PC-9 (cell line): ENCODE data around the gene UST. TPM values are rescaled to one million over a fixed set of nuclear protein-coding genes. Genes with fewer than 3 reads are reported as not detected.

ENCODE experiments used
- BruUV-seq: library from RNA; stranded (reverse); fragments of 400-500 nt; replicated peaks from 2 replicates; lab custom pipeline; 2021; lab: Mats Ljungman, UMichigan
- CTCF ChIA-PET: fragments of 300-600 bp; sonication (Branson Sonifier 250); formaldehyde crosslinking; loops from one replicate; lab custom pipeline; 2022; ENCODE audit warnings: antibody characterized with exemption; lab: Charles Lee
- POLR2A ChIA-PET: fragments of 300-600 bp; sonication (Branson Sonifier 250); formaldehyde crosslinking; loops from one replicate; lab custom pipeline; 2022; ENCODE audit warnings: antibody characterized with exemption; ENCODE audit not compliant: unreplicated experiment; lab: Charles Lee
- DNase-seq, 2 experiments: peaks; one replicate each; pipeline versions ENCODE4 v3.0.0 to v3.0.0-alpha.2; 2015 to 2022; ENCODE audit warnings: mixed read lengths in 1 of 2
- H2AFZ ChIP-seq: fragments of 200-600 bp; sonication (generic); 2 replicates; pipeline ENCODE4 v1.8.1; 2017; ENCODE audit warnings: antibody characterized with exemption
- H3F3A ChIP-seq: fragments of 200-600 bp; sonication (generic); 2 replicates; pipeline ENCODE4 v1.8.1; 2017; ENCODE audit warnings: antibody characterized with exemption, mild to moderate bottlenecking, low read depth; ENCODE audit not compliant: insufficient read depth
- H3K27ac ChIP-seq: fragments of 200-600 bp; sonication (generic); 2 replicates; pipeline ENCODE4 v1.6.1; 2016; ENCODE audit warnings: mixed run types
- H3K27me3 ChIP-seq: fragments of 200-600 bp; sonication (generic); 2 replicates; pipeline ENCODE4 v1.6.1; 2016; ENCODE audit warnings: low read depth, mixed run types; ENCODE audit not compliant: insufficient read depth
- H3K36me3 ChIP-seq: fragments of 200-600 bp; sonication (generic); 2 replicates; pipeline ENCODE4 v1.6.1; 2016; ENCODE audit warnings: low read depth, mixed run types
- H3K4me1 ChIP-seq: fragments of 200-600 bp; sonication (generic); replicated peaks from 2 replicates; pipeline ENCODE4 v1.6.1; 2016; ENCODE audit warnings: mixed run types; ENCODE audit not compliant: insufficient read depth
- H3K4me2 ChIP-seq: fragments of 200-600 bp; sonication (generic); 2 replicates; pipeline ENCODE4 v1.6.1; 2017; ENCODE audit warnings: mixed run types
- H3K4me3 ChIP-seq: fragments of 200-600 bp; sonication (generic); 2 replicates; pipeline ENCODE4 v1.6.1; 2016; ENCODE audit warnings: mixed run types
- H3K79me2 ChIP-seq: fragments of 200-600 bp; sonication (generic); 2 replicates; pipeline ENCODE4 v1.6.1; 2017; ENCODE audit warnings: low read depth, mixed run types
- H3K9me2 ChIP-seq: fragments of 200-600 bp; sonication (generic); 2 replicates; pipeline ENCODE4 v1.8.1; 2017; ENCODE audit warnings: mild to moderate bottlenecking; ENCODE audit not compliant: insufficient read depth
- H3K9me3 ChIP-seq: fragments of 200-600 bp; sonication (generic); 2 replicates; pipeline ENCODE4 v1.8.1; 2016; ENCODE audit warnings: low read depth; ENCODE audit not compliant: insufficient read depth
- H4K20me1 ChIP-seq: fragments of 200-600 bp; sonication (generic); 2 replicates; pipeline ENCODE4 v1.8.1; 2017; ENCODE audit not compliant: insufficient read depth
- EZH2 ChIP-seq: fragments of 200-600 bp; sonication (generic); IDR thresholded peaks from 2 replicates; pipeline ENCODE4 v1.8.0; 2017; ENCODE audit warnings: antibody characterized with exemption, low read depth
- intact Hi-C: fragments of 100-400 bp; cut with micrococcal nuclease; formaldehyde crosslinking; loops from one replicate; pipeline ENCODE4 v1.10.0; 2022; ENCODE audit not compliant: unreplicated experiment
- total RNA-seq: library from RNA; stranded (reverse); gene quantifications from 2 replicates; pipeline ENCODE4 v1.2.3, GENCODE V29; 2021
- TF ChIP-seq, protein P1 (sequence below): fragments of 200-600 bp; sonication (generic); conservative IDR thresholded peaks from 2 replicates; pipeline ENCODE4 v1.6.1; 2017; ENCODE audit warnings: mixed run types, antibody characterized with exemption, mild to moderate bottlenecking, moderate library complexity

UST gene
- total RNA-seq, 1 experiment from 2014 or later, result 4.2 TPM

DNA sequence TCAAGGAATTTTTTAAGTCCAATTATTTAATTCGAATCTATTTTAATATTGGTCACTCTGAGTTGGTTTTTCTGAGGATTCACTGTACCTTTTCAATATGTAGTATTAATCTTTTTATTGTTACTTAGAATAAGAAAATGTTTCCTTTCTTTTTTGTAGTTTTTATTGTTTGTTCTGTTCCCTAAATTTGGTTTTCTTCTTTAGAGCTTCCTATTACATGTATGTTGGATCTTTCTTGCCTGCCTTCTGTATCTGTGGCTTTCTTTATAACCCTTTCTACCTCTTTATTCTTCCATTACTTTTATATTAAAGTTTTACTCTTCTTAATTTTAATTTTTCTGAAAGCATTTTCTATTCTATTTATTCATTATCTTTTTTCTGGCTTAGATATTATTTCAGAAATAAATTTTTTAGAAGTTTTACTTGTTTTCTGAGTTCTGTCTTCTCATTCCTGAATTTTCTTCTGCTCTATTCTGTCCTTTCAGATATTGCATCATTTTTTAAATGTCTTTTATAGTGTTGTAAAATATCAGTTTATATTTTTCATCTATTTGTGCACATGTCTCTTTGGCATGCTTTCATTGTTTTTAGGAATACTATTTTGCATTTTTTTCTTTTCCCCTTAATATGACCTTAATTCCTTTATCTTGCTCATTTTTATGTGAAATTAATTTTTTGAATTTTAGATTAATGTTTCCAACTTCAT is 33.6 kb upstream of the UST start:
- no peak overlapping the region for H3K4me3 ChIP-seq
- CTCF ChIA-PET, result no interaction called here
- no peaks in the 10 kb centered on the region for H3K4me1 ChIP-seq
- H3F3A ChIP-seq, result no peaks in the 10 kb centered on the region
- no peaks in the 10 kb centered on the region for H4K20me1 ChIP-seq
- H2AFZ ChIP-seq, result no peak overlapping the region
- no peaks in the 10 kb centered on the region for H3K9me2 ChIP-seq
- intact Hi-C loops, result no loop called here
- no peak for TF ChIP-seq EZH2
- TF ChIP-seq, protein P1, sequence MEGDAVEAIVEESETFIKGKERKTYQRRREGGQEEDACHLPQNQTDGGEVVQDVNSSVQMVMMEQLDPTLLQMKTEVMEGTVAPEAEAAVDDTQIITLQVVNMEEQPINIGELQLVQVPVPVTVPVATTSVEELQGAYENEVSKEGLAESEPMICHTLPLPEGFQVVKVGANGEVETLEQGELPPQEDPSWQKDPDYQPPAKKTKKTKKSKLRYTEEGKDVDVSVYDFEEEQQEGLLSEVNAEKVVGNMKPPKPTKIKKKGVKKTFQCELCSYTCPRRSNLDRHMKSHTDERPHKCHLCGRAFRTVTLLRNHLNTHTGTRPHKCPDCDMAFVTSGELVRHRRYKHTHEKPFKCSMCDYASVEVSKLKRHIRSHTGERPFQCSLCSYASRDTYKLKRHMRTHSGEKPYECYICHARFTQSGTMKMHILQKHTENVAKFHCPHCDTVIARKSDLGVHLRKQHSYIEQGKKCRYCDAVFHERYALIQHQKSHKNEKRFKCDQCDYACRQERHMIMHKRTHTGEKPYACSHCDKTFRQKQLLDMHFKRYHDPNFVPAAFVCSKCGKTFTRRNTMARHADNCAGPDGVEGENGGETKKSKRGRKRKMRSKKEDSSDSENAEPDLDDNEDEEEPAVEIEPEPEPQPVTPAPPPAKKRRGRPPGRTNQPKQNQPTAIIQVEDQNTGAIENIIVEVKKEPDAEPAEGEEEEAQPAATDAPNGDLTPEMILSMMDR, result no peak
- H3K27me3 ChIP-seq, result no peaks in the 10 kb centered on the region
- no peaks in the 10 kb centered on the region for H3K36me3 ChIP-seq
- BruUV-seq, result no TSS peak
- no peak for DNase-seq
- no peak overlapping the region for H3K4me2 ChIP-seq
- no peaks in the 10 kb centered on the region for H3K79me2 ChIP-seq
- H3K9me3 ChIP-seq, result peaks cover 10% of the 10 kb centered on the region
- no peak overlapping the region for H3K27ac ChIP-seq
- POLR2A ChIA-PET, result no interaction called here

GRCh38 chr6:148713921-148714320 is 32.9 kb upstream of the UST start:
- Histone ChIP-seq H3K4me1 (no peaks in the 10 kb centered on the region), H3K9me3 (peaks cover 10% of the 10 kb centered on the region), H3K79me2 (no peaks in the 10 kb centered on the region), H3K4me2 (no peak overlapping the region), H3K9me2 (no peaks in the 10 kb centered on the region), H4K20me1 (no peaks in the 10 kb centered on the region), H3K27me3 (no peaks in the 10 kb centered on the region), H3K27ac (no peak overlapping the region), H3F3A (no peaks in the 10 kb centered on the region), H2AFZ (no peak overlapping the region), H3K36me3 (no peaks in the 10 kb centered on the region), H3K4me3 (no peak overlapping the region)
- CTCF ChIA-PET, result no interaction called here
- BruUV-seq, result no TSS peak
- TF ChIP-seq, protein P1, result no peak
- TF ChIP-seq EZH2, result no peak
- DNase-seq, result no peak
- intact Hi-C loops, result no loop called here
- POLR2A ChIA-PET, result no interaction called here

DNA sequence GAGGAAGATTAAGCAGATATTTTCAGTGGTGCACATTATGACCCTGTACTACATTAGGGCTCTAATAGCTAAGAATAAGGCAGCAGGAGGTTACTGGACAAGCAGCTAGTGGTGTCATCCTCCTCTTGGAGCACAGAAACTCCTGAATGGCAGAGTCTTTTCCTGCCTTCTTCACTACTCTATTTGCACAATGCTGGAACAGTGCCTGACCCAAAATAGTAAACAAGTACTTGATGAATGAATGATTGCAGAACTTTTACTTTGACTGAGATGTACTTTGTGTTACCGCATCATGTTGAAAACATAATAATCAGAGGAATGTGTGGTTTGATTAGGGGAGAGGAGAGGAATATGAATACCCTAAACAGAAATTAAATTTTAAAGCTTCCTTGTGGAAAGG is 30.0 kb upstream of the UST start:
- Histone ChIP-seq H3K4me1 (no peaks in the 10 kb centered on the region), H3K4me2 (no peak overlapping the region), H3K27me3 (no peaks in the 10 kb centered on the region), H3K9me2 (no peaks in the 10 kb centered on the region), H3K4me3 (no peak overlapping the region), H3F3A (no peaks in the 10 kb centered on the region), H3K36me3 (no peaks in the 10 kb centered on the region), H4K20me1 (no peaks in the 10 kb centered on the region), H3K9me3 (peaks cover 10% of the 10 kb centered on the region), H2AFZ (no peak overlapping the region), H3K27ac (no peak overlapping the region), H3K79me2 (no peaks in the 10 kb centered on the region)
- no peak for DNase-seq
- CTCF ChIA-PET, result no interaction called here
- no TSS peak for BruUV-seq
- TF ChIP-seq, protein P1, result no peak
- no peak for TF ChIP-seq EZH2
- POLR2A ChIA-PET, result no interaction called here
- intact Hi-C loops, result no loop called here
